Left ventricle myocardium inferior (tissue), 1 donor: Measurements from ENCODE around the gene OR2A12. TPM values are rescaled to one million over a fixed set of nuclear protein-coding genes. Genes with fewer than 3 reads are reported as not detected.
"Not testable (repeated sequence)": the region's sequence is repeated elsewhere in the genome, so short reads cannot be mapped to it uniquely, and the experiment has no call there.

Experiments used
- DNase-seq: peaks from one replicate; pipeline ENCODE4 v3.0.0-alpha.2; 2020
- H3K27ac ChIP-seq: fragments of 200-600 bp; replicated peaks from 2 replicates; pipeline ENCODE4 v1.8.0; 2021
- H3K27me3 ChIP-seq: fragments of 200-600 bp; 2 replicates; pipeline ENCODE4 v1.8.0; 2021; ENCODE audit warnings: low read depth
- H3K36me3 ChIP-seq: fragments of 200-600 bp; 2 replicates; pipeline ENCODE4 v1.8.0; 2021
- H3K4me1 ChIP-seq: fragments of 200-600 bp; 2 replicates; pipeline ENCODE4 v1.8.0; 2021
- H3K4me3 ChIP-seq: fragments of 200-600 bp; 2 replicates; pipeline ENCODE4 v1.8.0; 2021; ENCODE audit warnings: mild to moderate bottlenecking, moderate library complexity
- H3K9me3 ChIP-seq: fragments of 200-600 bp; replicated peaks from 2 replicates; pipeline ENCODE4 v1.8.0; 2021
- CTCF ChIP-seq: fragments of 200-600 bp; IDR thresholded peaks from 2 replicates; pipeline ENCODE4 v1.8.0; 2021; ENCODE audit warnings: antibody characterized with exemption, mild to moderate bottlenecking, borderline replicate concordance
- intact Hi-C: fragments of 100-400 bp; cut with micrococcal nuclease; formaldehyde crosslinking; loops from one replicate; pipeline ENCODE4 v1.11.0; 2022
- total RNA-seq: library from RNA; stranded (reverse); fragmentation: NEBNext Ultra II Directional; extraction: Animal tissue kit (Norgen Biotek cat#: 25700); gene quantifications from one replicate; pipeline ENCODE4 v1.2.1, GENCODE V29; 2021
- donor health status: DM: no; HTN: yes; CAD: no; lungs with severe emphysema.

The OR2A12 gene
- total RNA-seq, 1 donor from 2014 or later, result not detected

- H3K27me3 ChIP-seq, result no peaks in the 10 kb centered on the region
- no peak for DNase-seq
- intact Hi-C loops, result no loop called here
- no peak overlapping the region for H3K4me3 ChIP-seq
- no peak for TF ChIP-seq CTCF
- H3K27ac ChIP-seq, result no peak overlapping the region
- H3K36me3 ChIP-seq, result no peaks in the 10 kb centered on the region
- H3K4me1 ChIP-seq, result no peaks in the 10 kb centered on the region
- no peaks in the 10 kb centered on the region for H3K9me3 ChIP-seq
Measured at GRCh38 chr7:144118341-144118740, 32.3 kb downstream of the OR2A12 start.

GRCh38 chr7:144122876-144123275, 36.8 kb downstream of the OR2A12 start, which contains the start of gene OR2A14:
OR2A14 (plus strand) TSS chr7:144123176; CDS start chr7:144129113, 5,937 bp downstream.
- TF ChIP-seq CTCF, result no peak
- H3K4me1 ChIP-seq, result no peaks in the 10 kb centered on the region
- no peak for DNase-seq
- no peaks in the 10 kb centered on the region for H3K27me3 ChIP-seq
- no peaks in the 10 kb centered on the region for H3K36me3 ChIP-seq
- H3K9me3 ChIP-seq, result no peaks in the 10 kb centered on the region
- no peak within 1 kb of the TSS for H3K27ac ChIP-seq
- H3K4me3 ChIP-seq, result no peak within 1 kb of the TSS
- intact Hi-C loops, result no loop called here

GRCh38 chr7:144127714-144128334, 41.7 kb downstream of the OR2A12 start:
- no peaks in the 10 kb centered on the region for H3K36me3 ChIP-seq
- H3K4me1 ChIP-seq, result no peaks in the 10 kb centered on the region
- no peaks in the 10 kb centered on the region for H3K27me3 ChIP-seq
- intact Hi-C loops, result no loop called here
- H3K27ac ChIP-seq, result no peak overlapping the region
- peak; percentile 79 for TF ChIP-seq CTCF
- no peaks in the 10 kb centered on the region for H3K9me3 ChIP-seq
- H3K4me3 ChIP-seq, result no peak overlapping the region
- DNase-seq, result peak; percentile 87

- H3K4me1 ChIP-seq, DNase-seq, intact Hi-C loops, H3K27ac ChIP-seq, H3K9me3 ChIP-seq, H3K27me3 ChIP-seq, H3K4me3 ChIP-seq, H3K36me3 ChIP-seq: not testable (repeated sequence)
Measured at GRCh38 chr7:144129601-144130000, 43.5 kb downstream of the OR2A12 start.

- Histone ChIP-seq H3K4me3 (no peak overlapping the region), H3K27ac (no peak overlapping the region), H3K36me3 (no peaks in the 10 kb centered on the region), H3K9me3 (no peaks in the 10 kb centered on the region), H3K4me1 (no peaks in the 10 kb centered on the region), H3K27me3 (no peaks in the 10 kb centered on the region)
- DNase-seq, result no peak
- intact Hi-C loops, result no loop called here
- no peak for TF ChIP-seq CTCF
Measured at GRCh38 chr7:144130730-144131129, 44.7 kb downstream of the OR2A12 start.

GRCh38 chr7:144132262-144132661, 46.2 kb downstream of the OR2A12 start:
- H3K9me3 ChIP-seq, result no peaks in the 10 kb centered on the region
- intact Hi-C loops, result no loop called here
- no peak overlapping the region for H3K4me3 ChIP-seq
- H3K4me1 ChIP-seq, result no peaks in the 10 kb centered on the region
- no peak for DNase-seq
- no peak overlapping the region for H3K27ac ChIP-seq
- no peaks in the 10 kb centered on the region for H3K27me3 ChIP-seq
- TF ChIP-seq CTCF, result no peak
- H3K36me3 ChIP-seq, result no peaks in the 10 kb centered on the region
